CD4-positive, alpha-beta T cell (primary cell): ENCODE results near the gene MPPED1. TPM values are rescaled to one million over a fixed set of nuclear protein-coding genes. Genes with fewer than 3 reads are reported as not detected.

Experiments used
- ATAC-seq: fragments of 200-7000 bp; cut with Tn5 transposase; one replicate; pipeline ENCODE4 v1.10.0; 2022; ENCODE audit warnings: mild to moderate bottlenecking; ENCODE audit not compliant: poor library complexity
- CTCF ChIA-PET: fragments of 350-600 bp; sonication (Branson Sonifier 250); formaldehyde crosslinking; loops from one replicate; lab custom pipeline; 2021; ENCODE audit warnings: antibody characterized with exemption, inconsistent platforms; lab: Charles Lee
- POLR2A ChIA-PET: fragments of 350-600 bp; sonication (Branson Sonifier 250); formaldehyde crosslinking; loops from one replicate; lab custom pipeline; 2021; ENCODE audit warnings: antibody characterized with exemption, inconsistent platforms; lab: Charles Lee
- DNase-seq, 14 experiments: peaks; one replicate each; pipeline ENCODE4 v3.0.0-alpha.2; 2013 to 2020; ENCODE audit warnings: mixed read lengths in 2 of 14
- H3K27ac ChIP-seq, 2 donors: one replicate each; pipeline versions ENCODE4 v1.5.1 to v1.7.0; 2013; ENCODE audit warnings: low read length in 2 of 2, low read depth in 1 of 2, mild to moderate bottlenecking in 1 of 2
- H3K27me3 ChIP-seq, 2 experiments: 1 replicate in 1 of 2; 2 replicates in 1 of 2; pipeline versions ENCODE4 v1.6.1 to v1.7.0; 2013; ENCODE audit warnings: low read length in 2 of 2, control low read depth in 1 of 2, mild to moderate bottlenecking in 1 of 2, moderate library complexity in 1 of 2; ENCODE audit not compliant: insufficient read depth in 2 of 2, control insufficient read depth in 1 of 2
- H3K36me3 ChIP-seq: one replicate; pipeline ENCODE4 v1.6.1; 2013; ENCODE audit warnings: low read length, control low read depth; ENCODE audit not compliant: insufficient read depth
- H3K4me1 ChIP-seq: one replicate; pipeline ENCODE4 v1.6.1; 2013; ENCODE audit warnings: low read length, control low read depth; ENCODE audit not compliant: insufficient read depth
- H3K4me3 ChIP-seq: one replicate; pipeline ENCODE4 v1.5.1; 2013; ENCODE audit warnings: mild to moderate bottlenecking, low read length, moderate library complexity
- H3K9me3 ChIP-seq, 2 experiments: 1 replicate in 1 of 2; 2 replicates in 1 of 2; pipeline versions ENCODE4 v1.6.1 to v1.7.0; 2013; ENCODE audit warnings: low read length in 2 of 2, mild to moderate bottlenecking in 2 of 2, control low read depth in 1 of 2, moderate library complexity in 1 of 2; ENCODE audit not compliant: control insufficient read depth in 1 of 2, insufficient read depth in 1 of 2
- H3K27ac Mint-ChIP-seq: one replicate; pipeline ENCODE4 v1.8.0; 2020; ENCODE audit warnings: mixed read lengths
- H3K27me3 Mint-ChIP-seq: one replicate; pipeline ENCODE4 v1.8.0; 2021; ENCODE audit warnings: mixed read lengths
- H3K36me3 Mint-ChIP-seq: one replicate; pipeline ENCODE4 v1.8.0; 2021; ENCODE audit warnings: low read depth, mixed read lengths
- H3K4me1 Mint-ChIP-seq: one replicate; pipeline ENCODE4 v1.8.0; 2021; ENCODE audit warnings: low read depth, mixed read lengths
- H3K4me3 Mint-ChIP-seq: one replicate; pipeline ENCODE4 v1.8.0; 2020; ENCODE audit warnings: mild to moderate bottlenecking, mixed read lengths
- H3K9me3 Mint-ChIP-seq: one replicate; pipeline ENCODE4 v1.8.0; 2020; ENCODE audit warnings: mixed read lengths
- CTCF ChIP-seq: fragments of 200-600 bp; IDR thresholded peaks from one replicate; pipeline ENCODE4 v1.8.0; 2022; ENCODE audit warnings: antibody characterized with exemption, mild to moderate bottlenecking
- intact Hi-C, 2 experiments: fragments of 100-400 bp; cut with DNase I in 1 of 2; cut with micrococcal nuclease in 1 of 2; formaldehyde crosslinking; loops; one replicate each; pipeline versions ENCODE4 v1.15.1 to v1.9.0; 2023 to 2025; cut with DNase I, micrococcal nuclease
- total RNA-seq, 174 experiments: library from RNA in 2 of 174; stranded (reverse) in 2 of 174; gene quantifications; one replicate each; pipeline ENCODE4 v1.2.3 and lab custom pipeline; 2021 to 2026

MPPED1 gene
- total RNA-seq, 2 experiments from 2014 or later, result not detected

DNA sequence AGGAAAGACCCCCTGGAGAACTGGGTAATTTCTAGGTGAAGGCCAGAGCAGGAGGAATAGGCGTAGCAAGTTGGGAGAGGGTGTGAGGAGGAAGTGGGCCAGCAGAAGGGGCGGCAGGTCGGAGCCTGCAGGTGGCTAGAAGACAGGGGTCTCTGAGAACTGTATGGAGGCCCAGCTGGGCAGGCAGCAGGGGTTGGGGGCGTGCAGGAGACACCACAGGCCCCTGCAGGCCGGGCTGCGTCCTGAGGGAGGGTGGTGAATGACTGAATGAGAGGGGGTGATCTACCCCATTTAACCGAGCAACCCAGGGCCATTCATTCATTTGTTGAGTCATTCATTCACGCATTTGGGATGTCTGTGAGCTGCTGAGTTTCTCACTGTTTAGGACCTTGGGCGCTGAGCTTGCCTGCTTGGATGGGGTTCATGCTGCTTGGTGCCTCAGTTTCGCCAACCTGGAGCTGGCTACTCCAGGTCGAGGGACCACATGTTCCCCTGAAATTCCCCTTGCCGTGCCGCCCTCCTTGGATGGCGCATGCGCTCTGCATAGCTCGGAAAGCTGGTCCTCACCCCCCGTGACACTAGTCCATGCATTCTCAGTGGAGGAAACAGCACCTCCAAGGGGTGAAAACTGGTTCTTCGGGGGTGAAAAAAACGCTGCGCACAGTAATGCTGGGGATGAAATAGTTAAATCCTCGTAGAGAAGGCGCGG is 15.6 kb downstream of the MPPED1 start:
- Mint-ChIP-seq H3K4me1 (no peaks in the 10 kb centered on the region), H3K4me3 (no peak overlapping the region), H3K27ac (no peak overlapping the region), H3K27me3 (peaks cover 38% of the 10 kb centered on the region), H3K36me3 (no peaks in the 10 kb centered on the region), H3K9me3 (no peaks in the 10 kb centered on the region)
- ChIA-PET POLR2A (no interaction called here), CTCF (no interaction called here)
- Histone ChIP-seq H3K27ac (no peak overlapping the region), H3K9me3 (peaks cover 0 to 4% of the 10 kb centered on the region in 2 experiments), H3K4me3 (no peak overlapping the region), H3K27me3 (peaks cover 9 to 12% of the 10 kb centered on the region in 2 experiments), H3K36me3 (no peaks in the 10 kb centered on the region), H3K4me1 (no peaks in the 10 kb centered on the region)
- intact Hi-C loops, result no loop called here
- TF ChIP-seq CTCF, result no peak
- ATAC-seq, result no peak
- no peak for DNase-seq

- ChIA-PET CTCF (no interaction called here), POLR2A (no interaction called here)
- H3K4me1 ChIP-seq, result no peaks in the 10 kb centered on the region
- no peak for TF ChIP-seq CTCF
- Mint-ChIP-seq H3K36me3 (no peaks in the 10 kb centered on the region), H3K27ac (no peak overlapping the region), H3K4me3 (no peak overlapping the region), H3K27me3 (peaks cover 41% of the 10 kb centered on the region), H3K4me1 (no peaks in the 10 kb centered on the region), H3K9me3 (no peaks in the 10 kb centered on the region)
- H3K4me3 ChIP-seq, result no peak overlapping the region
- ATAC-seq, result no peak
- H3K9me3 ChIP-seq, result peaks cover 0 to 4% of the 10 kb centered on the region in 2 experiments
- no peak for DNase-seq
- intact Hi-C loops, result no loop called here
- H3K27ac ChIP-seq, result no peak overlapping the region
- H3K27me3 ChIP-seq, result peaks cover 9 to 12% of the 10 kb centered on the region in 2 experiments
- no peaks in the 10 kb centered on the region for H3K36me3 ChIP-seq
These were observed 16.2 kb downstream of the MPPED1 start for GRCh38 chr22:43428005-43428485.

DNA sequence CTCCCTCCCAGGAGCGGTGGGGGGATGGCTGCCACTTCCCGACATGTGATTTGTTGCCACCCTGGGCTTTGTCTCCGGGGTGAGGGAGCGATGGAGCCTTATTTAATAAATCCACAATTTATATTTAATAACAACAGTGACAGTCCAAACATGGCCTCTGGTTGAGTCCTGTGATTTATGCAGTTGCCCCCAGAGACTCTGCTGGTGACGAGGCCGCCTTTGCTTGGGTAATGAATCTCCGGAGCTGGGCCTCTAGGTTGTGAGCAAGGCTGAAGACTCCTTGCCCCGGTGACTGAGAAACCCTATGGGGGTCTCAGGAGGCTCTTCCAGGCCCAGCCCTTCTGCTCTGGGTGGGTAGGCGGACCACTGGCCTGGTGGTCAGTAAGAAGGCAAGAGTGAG is 16.7 kb downstream of the MPPED1 start:
- TF ChIP-seq CTCF, result no peak
- no peak overlapping the region for H3K27ac Mint-ChIP-seq
- POLR2A ChIA-PET, result no interaction called here

More for the DNA sequence above, 16.7 kb downstream of the MPPED1 start:
- ATAC-seq (no peak), DNase-seq (no peak)
- no peak overlapping the region for H3K4me3 ChIP-seq
- Mint-ChIP-seq H3K4me1 (no peaks in the 10 kb centered on the region), H3K36me3 (no peaks in the 10 kb centered on the region), H3K9me3 (no peaks in the 10 kb centered on the region), H3K4me3 (no peak overlapping the region), H3K27me3 (peaks cover 43% of the 10 kb centered on the region)
- peaks cover 9 to 12% of the 10 kb centered on the region in 2 experiments for H3K27me3 ChIP-seq
- intact Hi-C loops, result no loop called here
- H3K27ac ChIP-seq, result no peak overlapping the region
- H3K36me3 ChIP-seq, result no peaks in the 10 kb centered on the region
- H3K4me1 ChIP-seq, result no peaks in the 10 kb centered on the region
- peaks cover 0 to 4% of the 10 kb centered on the region in 2 experiments for H3K9me3 ChIP-seq
- CTCF ChIA-PET, result no interaction called here
